HEK293 (cell line): ENCODE results near the gene BICRA.
A peak's percentile ranks its signal among the peaks of the same experiment; 100 is the strongest.

Experiments
- GLIS1 ChIP-seq: fragments of 450-650 bp; formaldehyde crosslinking; IDR thresholded peaks from 2 replicates; pipeline ENCODE4 v1.5.1; 2016; ENCODE audit warnings: missing biosample characterization, missing genetic modification characterization
- GLIS2 ChIP-seq: fragments of 450-650 bp; formaldehyde crosslinking; IDR thresholded peaks from 2 replicates; pipeline ENCODE4 v1.5.1; 2016; ENCODE audit warnings: missing biosample characterization, missing genetic modification characterization
- KLF1 ChIP-seq: fragments of 450-650 bp; formaldehyde crosslinking; IDR thresholded peaks from 2 replicates; pipeline ENCODE4 v1.5.1; 2016; ENCODE audit warnings: missing biosample characterization, missing genetic modification characterization
- KLF10 ChIP-seq: fragments of 450-650 bp; IDR thresholded peaks from 2 replicates; pipeline ENCODE4 v1.5.1; 2018; ENCODE audit warnings: missing biosample characterization, mild to moderate bottlenecking, missing genetic modification characterization
- SCRT1 ChIP-seq: fragments of 450-650 bp; formaldehyde crosslinking; IDR thresholded peaks from 2 replicates; pipeline ENCODE4 v1.5.1; 2016; ENCODE audit warnings: missing biosample characterization, missing genetic modification characterization, borderline replicate concordance
- SP2 ChIP-seq: fragments of 450-650 bp; formaldehyde crosslinking; IDR thresholded peaks from 2 replicates; pipeline ENCODE4 v1.5.1; 2016; ENCODE audit warnings: missing biosample characterization, missing genetic modification characterization
- TCF7L2 ChIP-seq: IDR thresholded peaks from 2 replicates; pipeline ENCODE4 v1.6.1; 2011; ENCODE audit warnings: low read depth, mild to moderate bottlenecking, inconsistent platforms, low read length, moderate library complexity, borderline replicate concordance
- TRIM28 ChIP-seq: IDR thresholded peaks from 2 replicates; pipeline ENCODE4 v1.6.1; 2011; ENCODE audit warnings: low read length, control low read depth, borderline replicate concordance
- ZBTB1 ChIP-seq: fragments of 450-650 bp; formaldehyde crosslinking; IDR thresholded peaks from 2 replicates; pipeline ENCODE4 v1.5.1; 2016; ENCODE audit warnings: missing biosample characterization, missing genetic modification characterization
- ZBTB48 ChIP-seq: fragments of 450-650 bp; formaldehyde crosslinking; IDR thresholded peaks from 2 replicates; pipeline ENCODE4 v1.5.1; 2016; ENCODE audit warnings: missing biosample characterization, missing genetic modification characterization
- ZBTB7A ChIP-seq: fragments of 450-650 bp; formaldehyde crosslinking; IDR thresholded peaks from 2 replicates; pipeline ENCODE4 v1.5.1; 2016; ENCODE audit warnings: low read depth, missing biosample characterization, missing genetic modification characterization
- ZFP41 ChIP-seq: fragments of 450-650 bp; formaldehyde crosslinking; IDR thresholded peaks from 2 replicates; pipeline ENCODE4 v1.5.1; 2016; ENCODE audit warnings: missing biosample characterization, missing genetic modification characterization, borderline replicate concordance
- ZFP69B ChIP-seq: fragments of 450-650 bp; formaldehyde crosslinking; IDR thresholded peaks from 2 replicates; pipeline ENCODE4 v1.5.1; 2016; ENCODE audit warnings: missing biosample characterization, missing genetic modification characterization
- ZIC2 ChIP-seq: fragments of 450-650 bp; formaldehyde crosslinking; IDR thresholded peaks from 2 replicates; pipeline ENCODE4 v1.5.1; 2016; ENCODE audit warnings: missing biosample characterization, missing genetic modification characterization
- ZNF140 ChIP-seq: fragments of 450-650 bp; formaldehyde crosslinking; IDR thresholded peaks from 2 replicates; pipeline ENCODE4 v1.5.1; 2016; ENCODE audit warnings: missing biosample characterization, missing genetic modification characterization
- ZNF175 ChIP-seq: fragments of 450-650 bp; formaldehyde crosslinking; IDR thresholded peaks from 2 replicates; pipeline ENCODE4 v1.5.1; 2016; ENCODE audit warnings: missing biosample characterization, missing genetic modification characterization
- ZNF202 ChIP-seq: fragments of 450-650 bp; formaldehyde crosslinking; IDR thresholded peaks from 2 replicates; pipeline ENCODE4 v1.5.1; 2016; ENCODE audit warnings: missing biosample characterization, missing genetic modification characterization, borderline replicate concordance
- ZNF23 ChIP-seq: fragments of 450-650 bp; formaldehyde crosslinking; IDR thresholded peaks from 2 replicates; pipeline ENCODE4 v1.5.1; 2016; ENCODE audit warnings: missing biosample characterization, missing genetic modification characterization, borderline replicate concordance
- ZNF248 ChIP-seq: fragments of 450-650 bp; formaldehyde crosslinking; IDR thresholded peaks from 2 replicates; pipeline ENCODE4 v1.5.1; 2017; ENCODE audit warnings: missing biosample characterization, missing genetic modification characterization
- ZNF274 ChIP-seq, 2 experiments: fragments of 200-500 bp in 1 of 2; fragments of 450-650 bp in 1 of 2; sonication (Bioruptor generic) in 1 of 2; formaldehyde crosslinking in 1 of 2; IDR thresholded peaks; 2 replicates each; pipeline versions ENCODE4 v1.5.1 to v1.6.1; 2014 to 2016; ENCODE audit warnings: borderline replicate concordance in 1 of 2, inconsistent platforms in 1 of 2, low read length in 1 of 2, missing biosample characterization in 1 of 2, missing genetic modification characterization in 1 of 2
- ZNF37A ChIP-seq: fragments of 450-650 bp; IDR thresholded peaks from 2 replicates; pipeline ENCODE4 v1.5.1; 2018; ENCODE audit warnings: missing biosample characterization, missing genetic modification characterization
- ZNF501 ChIP-seq: fragments of 450-650 bp; formaldehyde crosslinking; IDR thresholded peaks from 2 replicates; pipeline ENCODE4 v1.5.1; 2016; ENCODE audit warnings: missing biosample characterization, missing genetic modification characterization
- ZNF529 ChIP-seq: fragments of 450-650 bp; formaldehyde crosslinking; IDR thresholded peaks from 2 replicates; pipeline ENCODE4 v1.5.1; 2017; ENCODE audit warnings: missing genetic modification characterization, missing biosample characterization; ENCODE audit not compliant: insufficient replicate concordance
- ZNF544 ChIP-seq: fragments of 450-650 bp; formaldehyde crosslinking; IDR thresholded peaks from 2 replicates; pipeline ENCODE4 v1.5.0; 2017; ENCODE audit warnings: missing biosample characterization, missing genetic modification characterization
- ZNF558 ChIP-seq: fragments of 450-650 bp; formaldehyde crosslinking; IDR thresholded peaks from 2 replicates; pipeline ENCODE4 v1.5.1; 2016; ENCODE audit warnings: missing biosample characterization, missing genetic modification characterization
- ZNF610 ChIP-seq: fragments of 450-650 bp; formaldehyde crosslinking; IDR thresholded peaks from 2 replicates; pipeline ENCODE4 v1.5.1; 2016; ENCODE audit warnings: missing biosample characterization, missing genetic modification characterization, borderline replicate concordance
- ZNF623 ChIP-seq: fragments of 450-650 bp; formaldehyde crosslinking; IDR thresholded peaks from 2 replicates; pipeline ENCODE4 v1.5.1; 2016; ENCODE audit warnings: missing biosample characterization, missing genetic modification characterization
- ZNF76 ChIP-seq: fragments of 450-650 bp; formaldehyde crosslinking; IDR thresholded peaks from 2 replicates; pipeline ENCODE4; 2016; ENCODE audit warnings: low read depth, missing biosample characterization, missing genetic modification characterization, borderline replicate concordance
- ZNF776 ChIP-seq: fragments of 450-650 bp; formaldehyde crosslinking; IDR thresholded peaks from 2 replicates; pipeline ENCODE4 v1.5.0; 2017; ENCODE audit warnings: missing biosample characterization, missing genetic modification characterization, borderline replicate concordance
- ZNF792 ChIP-seq: fragments of 450-650 bp; formaldehyde crosslinking; IDR thresholded peaks from 2 replicates; pipeline ENCODE4 v1.5.1; 2016; ENCODE audit warnings: missing biosample characterization, missing genetic modification characterization
- ZNF830 ChIP-seq: fragments of 450-650 bp; IDR thresholded peaks from 2 replicates; pipeline ENCODE4 v1.5.0; 2018; ENCODE audit warnings: missing biosample characterization, missing genetic modification characterization, low read depth, mild to moderate bottlenecking, moderate library complexity
- ZSCAN30 ChIP-seq: fragments of 450-650 bp; IDR thresholded peaks from 2 replicates; pipeline ENCODE4 v1.5.1; 2018; ENCODE audit warnings: missing biosample characterization, mild to moderate bottlenecking, missing genetic modification characterization, moderate library complexity
- TF ChIP-seq, protein P1 (sequence below): fragments of 450-650 bp; formaldehyde crosslinking; IDR thresholded peaks from 2 replicates; pipeline ENCODE4 v1.5.1; 2016; ENCODE audit warnings: missing biosample characterization, missing genetic modification characterization
- TF ChIP-seq, protein P2 (sequence below): fragments of 450-650 bp; formaldehyde crosslinking; IDR thresholded peaks from 2 replicates; pipeline ENCODE4 v1.5.1; 2016; ENCODE audit warnings: missing biosample characterization, missing genetic modification characterization, borderline replicate concordance
- TF ChIP-seq, protein P3 (sequence below): fragments of 450-650 bp; formaldehyde crosslinking; IDR thresholded peaks from 2 replicates; pipeline ENCODE4 v1.5.1; 2017; ENCODE audit warnings: missing biosample characterization, missing genetic modification characterization
- TF ChIP-seq, protein P4 (sequence below): fragments of 450-650 bp; formaldehyde crosslinking; IDR thresholded peaks from 2 replicates; pipeline ENCODE4 v1.5.1; 2017; ENCODE audit warnings: missing biosample characterization, mild to moderate bottlenecking, missing genetic modification characterization, moderate library complexity

The BICRA gene

DNA sequence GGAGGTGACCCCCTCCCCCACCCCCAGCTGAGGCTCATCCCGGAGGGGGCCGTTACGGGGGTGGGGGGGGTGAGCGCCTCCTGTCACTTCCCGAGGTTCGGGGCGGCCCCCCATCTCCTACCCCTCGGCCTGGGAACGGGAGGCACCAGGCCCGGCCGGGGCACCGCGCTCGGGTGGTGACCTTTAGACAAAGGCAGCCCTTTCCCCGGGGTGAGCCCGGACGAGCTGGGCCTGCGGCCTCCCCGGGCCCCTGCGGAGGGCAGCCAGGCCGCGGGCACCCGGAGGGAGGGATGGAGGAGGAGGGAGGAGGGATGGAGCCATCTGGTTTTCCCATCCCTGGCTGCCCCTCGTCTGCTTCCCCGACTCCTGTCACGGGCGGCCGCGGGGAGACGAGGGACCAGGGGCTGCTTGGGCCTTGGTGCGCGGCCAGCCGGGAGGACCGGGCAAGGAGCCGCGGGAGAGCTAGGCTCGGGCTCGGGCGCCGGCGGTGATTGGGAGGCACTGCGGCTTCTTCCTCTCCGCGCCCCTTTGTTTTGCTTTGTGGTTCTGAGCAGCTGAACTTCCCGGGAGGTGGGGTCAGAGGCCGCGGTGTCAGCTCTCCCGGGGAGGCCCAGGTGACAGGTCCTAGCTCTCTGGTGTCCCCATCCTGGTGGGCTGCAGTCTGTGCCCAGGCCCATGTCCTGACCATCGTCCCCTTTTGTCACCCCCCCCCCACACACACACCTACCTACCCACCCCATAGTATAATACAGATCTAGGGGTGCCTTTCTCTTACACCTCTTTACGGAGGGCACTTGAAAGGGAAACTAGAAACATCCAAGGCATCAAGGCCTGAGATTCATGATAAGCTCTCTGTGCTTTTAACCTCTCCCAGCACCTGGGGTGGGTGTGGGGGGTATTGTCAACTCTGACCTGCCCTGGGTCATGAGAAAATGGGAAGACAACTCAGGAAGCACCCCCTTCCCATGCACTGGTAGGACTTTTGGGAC lies 1.3 kb downstream of the BICRA start (continued):
- TF ChIP-seq GLIS2 (tag by site-specific recombination) (peak; percentile 77), SCRT1 (no peak), ZFP69B (tag by site-specific recombination) (no peak), ZFP41 (tag by site-specific recombination) (no peak), ZNF140 (tag by site-specific recombination) (no peak), ZNF776 (no peak), ZNF623 (tag by site-specific recombination) (no peak), ZNF76 (no peak), ZNF544 (no peak), ZNF274 (IDR thresholded peaks at IDR 0.05; ENCODE audit: low read length) (no peak), ZNF274 (tag by site-specific recombination; IDR thresholded peaks at IDR 0.05; ENCODE audit: borderline replicate concordance) (no peak), ZNF830 (tag by site-specific recombination) (no peak), ZNF23 (tag by site-specific recombination) (no peak), TRIM28 (no peak), ZNF37A (tag by site-specific recombination) (no peak), ZBTB48 (tag by site-specific recombination) (0 out of 2 replicates have a peak, but pooled peaks have one; percentile 21), ZNF248 (tag by site-specific recombination) (no peak), ZNF202 (tag by site-specific recombination) (no peak), GLIS1 (tag by site-specific recombination) (peak; percentile 97), ZBTB1 (tag by site-specific recombination) (no peak), TCF7L2 (no peak), KLF1 (tag by site-specific recombination) (no peak), ZNF175 (tag by site-specific recombination) (no peak), KLF10 (tag by site-specific recombination) (no peak), ZNF529 (tag by site-specific recombination) (no peak), ZNF792 (tag by site-specific recombination) (0 out of 2 replicates have a peak, but pooled peaks have one; percentile 25), ZNF558 (tag by site-specific recombination) (no peak), ZNF610 (tag by site-specific recombination) (no peak), ZNF501 (no peak), ZBTB7A (tag by site-specific recombination) (no peak), ZSCAN30 (tag by site-specific recombination) (peak; percentile 97), SP2 (tag by site-specific recombination) (no peak), ZIC2 (tag by site-specific recombination) (no peak; the same call in 1 of the 2 replicates)
- TF ChIP-seq, protein P1, sequence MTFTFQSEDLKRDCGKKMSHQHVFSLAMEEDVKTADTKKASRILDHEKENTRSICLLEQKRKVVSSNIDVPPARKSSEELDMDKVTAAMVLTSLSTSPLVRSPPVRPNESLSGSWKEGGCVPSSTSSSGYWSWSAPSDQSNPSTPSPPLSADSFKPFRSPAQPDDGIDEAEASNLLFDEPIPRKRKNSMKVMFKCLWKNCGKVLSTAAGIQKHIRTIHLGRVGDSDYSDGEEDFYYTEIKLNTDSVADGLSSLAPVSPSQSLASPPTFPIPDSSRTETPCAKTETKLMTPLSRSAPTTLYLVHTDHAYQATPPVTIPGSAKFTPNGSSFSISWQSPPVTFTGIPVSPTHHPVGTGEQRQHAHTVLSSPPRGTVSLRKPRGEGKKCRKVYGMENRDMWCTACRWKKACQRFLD (tag by site-specific recombination): no peak
- TF ChIP-seq, protein P2, sequence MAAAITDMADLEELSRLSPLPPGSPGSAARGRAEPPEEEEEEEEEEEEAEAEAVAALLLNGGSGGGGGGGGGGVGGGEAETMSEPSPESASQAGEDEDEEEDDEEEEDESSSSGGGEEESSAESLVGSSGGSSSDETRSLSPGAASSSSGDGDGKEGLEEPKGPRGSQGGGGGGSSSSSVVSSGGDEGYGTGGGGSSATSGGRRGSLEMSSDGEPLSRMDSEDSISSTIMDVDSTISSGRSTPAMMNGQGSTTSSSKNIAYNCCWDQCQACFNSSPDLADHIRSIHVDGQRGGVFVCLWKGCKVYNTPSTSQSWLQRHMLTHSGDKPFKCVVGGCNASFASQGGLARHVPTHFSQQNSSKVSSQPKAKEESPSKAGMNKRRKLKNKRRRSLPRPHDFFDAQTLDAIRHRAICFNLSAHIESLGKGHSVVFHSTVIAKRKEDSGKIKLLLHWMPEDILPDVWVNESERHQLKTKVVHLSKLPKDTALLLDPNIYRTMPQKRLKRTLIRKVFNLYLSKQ: no peak
- TF ChIP-seq, protein P3, sequence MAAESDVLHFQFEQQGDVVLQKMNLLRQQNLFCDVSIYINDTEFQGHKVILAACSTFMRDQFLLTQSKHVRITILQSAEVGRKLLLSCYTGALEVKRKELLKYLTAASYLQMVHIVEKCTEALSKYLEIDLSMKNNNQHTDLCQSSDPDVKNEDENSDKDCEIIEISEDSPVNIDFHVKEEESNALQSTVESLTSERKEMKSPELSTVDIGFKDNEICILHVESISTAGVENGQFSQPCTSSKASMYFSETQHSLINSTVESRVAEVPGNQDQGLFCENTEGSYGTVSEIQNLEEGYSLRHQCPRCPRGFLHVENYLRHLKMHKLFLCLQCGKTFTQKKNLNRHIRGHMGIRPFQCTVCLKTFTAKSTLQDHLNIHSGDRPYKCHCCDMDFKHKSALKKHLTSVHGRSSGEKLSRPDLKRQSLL: no peak
- TF ChIP-seq, protein P4, sequence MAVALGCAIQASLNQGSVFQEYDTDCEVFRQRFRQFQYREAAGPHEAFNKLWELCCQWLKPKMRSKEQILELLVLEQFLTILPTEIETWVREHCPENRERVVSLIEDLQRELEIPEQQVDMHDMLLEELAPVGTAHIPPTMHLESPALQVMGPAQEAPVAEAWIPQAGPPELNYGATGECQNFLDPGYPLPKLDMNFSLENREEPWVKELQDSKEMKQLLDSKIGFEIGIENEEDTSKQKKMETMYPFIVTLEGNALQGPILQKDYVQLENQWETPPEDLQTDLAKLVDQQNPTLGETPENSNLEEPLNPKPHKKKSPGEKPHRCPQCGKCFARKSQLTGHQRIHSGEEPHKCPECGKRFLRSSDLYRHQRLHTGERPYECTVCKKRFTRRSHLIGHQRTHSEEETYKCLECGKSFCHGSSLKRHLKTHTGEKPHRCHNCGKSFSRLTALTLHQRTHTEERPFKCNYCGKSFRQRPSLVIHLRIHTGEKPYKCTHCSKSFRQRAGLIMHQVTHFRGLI: peak; percentile 72
